Tibial nerve (tissue), 4 donors: ENCODE measurements around the gene GDF7. TPM values are rescaled to one million over a fixed set of nuclear protein-coding genes. Genes with fewer than 3 reads are reported as not detected.
A peak's percentile ranks its signal among the peaks of the same experiment; 100 is the strongest.

Experiments used
- DNase-seq, 2 donors: peaks; one replicate each; pipeline ENCODE4 v3.0.0-alpha.2; 2019; ENCODE audit warnings: low spot score in 2 of 2
- H3K27ac ChIP-seq, 4 donors: fragments of 200-600 bp; sonication (generic) in 3 of 4; one replicate each; pipeline ENCODE4 v1.5.1; 2017 to 2019; ENCODE audit warnings: mild to moderate bottlenecking in 1 of 4
- H3K27me3 ChIP-seq, 2 donors: fragments of 200-600 bp; sonication (generic) in 1 of 2; one replicate each; pipeline versions ENCODE4 v1.5.1 to v1.6.0; 2017 to 2019
- H3K36me3 ChIP-seq, 3 donors: fragments of 200-600 bp; sonication (generic); one replicate each; pipeline ENCODE4 v1.5.1; 2018 to 2019
- H3K4me1 ChIP-seq, 4 donors: fragments of 200-600 bp; sonication (generic) in 3 of 4; one replicate each; pipeline ENCODE4 v1.5.1; 2017 to 2019
- H3K4me3 ChIP-seq, 4 donors: fragments of 200-600 bp; sonication (generic) in 3 of 4; one replicate each; pipeline ENCODE4 v1.5.1; 2017 to 2019; ENCODE audit warnings: mild to moderate bottlenecking in 1 of 4, moderate library complexity in 1 of 4
- H3K9me3 ChIP-seq, 4 donors: fragments of 200-600 bp; sonication (generic) in 3 of 4; one replicate each; pipeline ENCODE4 v1.5.1; 2017 to 2019
- EP300 ChIP-seq, 2 donors: sonication (generic); formaldehyde crosslinking; IDR thresholded peaks; one replicate each; pipeline ENCODE4 v1.6.1; 2017; ENCODE audit warnings: antibody characterized with exemption in 2 of 2, mild to moderate bottlenecking in 1 of 2
- POLR2A ChIP-seq, 2 donors: fragments of 450-650 bp; IDR thresholded peaks; one replicate each; pipeline ENCODE4 v1.6.1; 2017; ENCODE audit warnings: antibody characterized with exemption in 2 of 2, mild to moderate bottlenecking in 2 of 2, moderate library complexity in 2 of 2
- WGBS, 2 donors: methylation state at CpG; one replicate each; pipeline ENCODE4 v1.1.5; 2018; 5-methylcytosine and 5-hydroxymethylcytosine counted together
- total RNA-seq, 4 donors: library from RNA; depleted of rRNA; stranded (reverse); fragments of >200 nt; gene quantifications; one replicate each; pipeline ENCODE4 v1.1.0, GENCODE V29; 2016
- TF ChIP-seq, protein P1 (sequence below), 5 experiments: fragments of 200-600 bp in 3 of 5; fragments of 450-650 bp in 2 of 5; sonication (generic) in 3 of 5; IDR thresholded peaks; one replicate each; pipeline ENCODE4 v1.5.1; 2016 to 2019; ENCODE audit warnings: antibody characterized with exemption in 5 of 5, mild to moderate bottlenecking in 3 of 5, moderate library complexity in 2 of 5

GDF7 gene
- total RNA-seq, 4 donors from 2014 or later, result 6.3 to 20.0 (median 16.6) TPM

DNA sequence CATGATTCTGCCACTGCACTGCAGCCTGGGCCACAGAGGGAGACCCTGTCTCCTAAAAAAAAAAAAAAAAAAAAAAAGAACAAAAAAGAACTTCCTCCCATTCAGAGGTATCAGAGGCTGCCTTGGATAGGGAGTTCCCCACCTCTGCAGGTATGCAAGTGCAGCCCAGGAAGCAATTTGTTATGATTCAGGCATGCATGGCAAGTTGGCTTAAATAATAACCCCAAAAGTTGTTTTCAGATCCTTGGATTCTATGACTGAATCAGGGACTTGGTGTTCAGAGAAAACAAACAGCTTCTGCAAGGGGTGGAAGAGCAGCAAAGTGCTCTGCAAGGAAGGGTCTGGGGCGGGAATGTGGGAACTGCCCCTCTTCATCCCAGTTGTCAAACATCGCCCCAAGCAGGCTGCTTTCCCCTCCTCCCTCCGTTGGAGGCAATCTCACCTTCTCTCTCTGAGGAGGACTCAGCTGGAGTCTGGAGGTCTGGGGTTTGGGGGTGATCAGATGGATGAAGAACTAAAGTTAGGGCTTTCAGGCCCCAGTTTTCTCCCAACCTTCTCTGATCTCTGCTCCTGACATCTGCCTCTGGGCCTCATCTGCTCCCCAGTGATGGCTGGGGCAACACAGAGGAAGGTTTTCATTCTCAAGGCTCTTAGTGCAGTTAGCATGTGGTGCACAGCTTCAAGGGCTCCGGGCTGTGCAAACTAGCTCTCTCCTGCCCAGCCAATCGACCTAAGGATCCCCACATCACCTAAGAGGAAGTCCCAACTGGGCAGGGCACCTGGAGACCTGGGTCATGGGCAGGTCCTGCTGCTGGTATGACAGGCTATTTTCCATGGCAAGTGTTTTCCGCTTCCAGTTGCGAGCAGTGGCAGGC lies 3.5 kb upstream of the GDF7 start:
- TF ChIP-seq, protein P1, sequence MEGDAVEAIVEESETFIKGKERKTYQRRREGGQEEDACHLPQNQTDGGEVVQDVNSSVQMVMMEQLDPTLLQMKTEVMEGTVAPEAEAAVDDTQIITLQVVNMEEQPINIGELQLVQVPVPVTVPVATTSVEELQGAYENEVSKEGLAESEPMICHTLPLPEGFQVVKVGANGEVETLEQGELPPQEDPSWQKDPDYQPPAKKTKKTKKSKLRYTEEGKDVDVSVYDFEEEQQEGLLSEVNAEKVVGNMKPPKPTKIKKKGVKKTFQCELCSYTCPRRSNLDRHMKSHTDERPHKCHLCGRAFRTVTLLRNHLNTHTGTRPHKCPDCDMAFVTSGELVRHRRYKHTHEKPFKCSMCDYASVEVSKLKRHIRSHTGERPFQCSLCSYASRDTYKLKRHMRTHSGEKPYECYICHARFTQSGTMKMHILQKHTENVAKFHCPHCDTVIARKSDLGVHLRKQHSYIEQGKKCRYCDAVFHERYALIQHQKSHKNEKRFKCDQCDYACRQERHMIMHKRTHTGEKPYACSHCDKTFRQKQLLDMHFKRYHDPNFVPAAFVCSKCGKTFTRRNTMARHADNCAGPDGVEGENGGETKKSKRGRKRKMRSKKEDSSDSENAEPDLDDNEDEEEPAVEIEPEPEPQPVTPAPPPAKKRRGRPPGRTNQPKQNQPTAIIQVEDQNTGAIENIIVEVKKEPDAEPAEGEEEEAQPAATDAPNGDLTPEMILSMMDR (IDR thresholded peaks at IDR 0.05), result no peak
- no peak for TF ChIP-seq EP300 (IDR thresholded peaks at IDR 0.05)
- TF ChIP-seq POLR2A (IDR thresholded peaks at IDR 0.05), result no peak
- Histone ChIP-seq H3K9me3 (no peaks in the 10 kb centered on the region), H3K27me3 (peaks cover 0 to 89% of the 10 kb centered on the region in 2 donors), H3K4me3 (no peak overlapping the region), H3K27ac (no peak overlapping the region), H3K36me3 (no peaks in the 10 kb centered on the region), H3K4me1 (peaks cover 0 to 38% (median 16%) of the 10 kb centered on the region in 4 donors)
- no peak for DNase-seq
- 43 to 52% methylated on average over 7 of the region's 7 CpGs for WGBS, 2 donors

DNA sequence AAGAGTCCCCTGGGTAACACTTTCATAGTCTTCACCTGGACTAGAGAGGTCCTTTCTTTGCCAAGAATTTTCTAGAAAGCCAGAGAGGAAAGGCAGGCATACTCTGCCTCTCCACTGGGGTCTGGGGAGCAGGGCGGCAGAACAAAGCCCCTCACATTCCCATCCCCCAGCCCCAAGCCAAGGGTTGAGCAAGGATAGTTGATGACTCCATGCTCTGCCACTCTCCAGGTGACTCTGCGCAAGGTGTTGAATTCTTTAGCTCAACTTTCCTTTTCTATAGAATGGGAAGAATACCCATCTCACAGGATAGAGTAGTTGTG lies 2.9 kb upstream of the GDF7 start:
- Histone ChIP-seq H3K27ac (no peak overlapping the region), H3K9me3 (no peaks in the 10 kb centered on the region), H3K27me3 (peaks cover 0 to 92% of the 10 kb centered on the region in 2 donors), H3K4me3 (no peak overlapping the region), H3K4me1 (peaks cover 0 to 39% (median 16%) of the 10 kb centered on the region in 4 donors), H3K36me3 (no peaks in the 10 kb centered on the region)
- DNase-seq, result no peak
- TF ChIP-seq, protein P1 (IDR thresholded peaks at IDR 0.05), result no peak
- TF ChIP-seq EP300 (IDR thresholded peaks at IDR 0.05), result no peak
- no peak for TF ChIP-seq POLR2A (IDR thresholded peaks at IDR 0.05)
- WGBS, 2 donors, result 69 to 83% methylated on average over 2 of the region's 2 CpGs

DNA sequence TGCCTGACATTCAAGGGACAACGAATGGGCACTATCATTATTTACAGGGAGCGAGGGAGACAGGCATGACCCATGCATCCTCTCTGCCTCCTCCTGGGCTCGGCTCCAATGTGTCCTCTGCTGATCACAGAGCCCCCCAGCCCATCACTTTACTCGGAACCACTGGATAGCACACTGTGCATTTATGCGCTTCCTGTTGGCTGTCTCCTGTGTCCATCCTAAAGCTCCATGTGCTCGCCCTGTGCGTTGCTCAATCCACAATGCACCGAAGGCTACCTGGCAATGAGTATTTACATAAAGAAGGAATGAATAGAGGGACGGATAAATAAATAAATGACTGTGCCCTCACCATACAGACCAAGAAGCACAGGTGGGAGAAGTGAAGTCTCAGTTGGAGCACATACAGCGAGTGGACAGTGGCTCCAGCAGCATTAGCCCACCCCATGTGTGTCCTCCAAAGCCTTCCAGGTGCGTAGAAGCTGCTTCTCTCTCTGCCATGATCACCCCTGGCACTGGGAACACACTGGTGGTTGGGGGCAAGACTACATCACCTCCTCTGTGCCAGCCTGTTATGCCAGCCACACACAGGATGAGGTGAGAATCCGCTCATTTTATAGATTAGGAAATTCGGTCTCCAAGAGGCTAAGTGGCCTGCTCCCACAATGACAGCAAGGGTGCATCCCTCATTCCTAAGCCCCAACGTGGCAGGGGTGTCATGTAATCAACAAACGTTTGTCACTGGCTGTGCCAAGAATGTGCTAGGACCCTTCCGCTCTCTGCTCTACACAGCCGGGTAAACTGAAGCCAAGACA lies 2.3 kb upstream of the GDF7 start:
- Histone ChIP-seq H3K27me3 (peaks cover 0 to 93% of the 10 kb centered on the region in 2 donors), H3K4me3 (no peak overlapping the region), H3K9me3 (no peaks in the 10 kb centered on the region), H3K27ac (no peak overlapping the region), H3K36me3 (no peaks in the 10 kb centered on the region), H3K4me1 (peaks cover 0 to 45% (median 16%) of the 10 kb centered on the region in 4 donors)
- DNase-seq, result no peak
- 35 to 46% methylated on average over 17 of the region's 17 CpGs for WGBS, 2 donors
- TF ChIP-seq EP300 (IDR thresholded peaks at IDR 0.05) (no peak), POLR2A (IDR thresholded peaks at IDR 0.05) (no peak)
- TF ChIP-seq, protein P1 (IDR thresholded peaks at IDR 0.05), result no peak

DNA sequence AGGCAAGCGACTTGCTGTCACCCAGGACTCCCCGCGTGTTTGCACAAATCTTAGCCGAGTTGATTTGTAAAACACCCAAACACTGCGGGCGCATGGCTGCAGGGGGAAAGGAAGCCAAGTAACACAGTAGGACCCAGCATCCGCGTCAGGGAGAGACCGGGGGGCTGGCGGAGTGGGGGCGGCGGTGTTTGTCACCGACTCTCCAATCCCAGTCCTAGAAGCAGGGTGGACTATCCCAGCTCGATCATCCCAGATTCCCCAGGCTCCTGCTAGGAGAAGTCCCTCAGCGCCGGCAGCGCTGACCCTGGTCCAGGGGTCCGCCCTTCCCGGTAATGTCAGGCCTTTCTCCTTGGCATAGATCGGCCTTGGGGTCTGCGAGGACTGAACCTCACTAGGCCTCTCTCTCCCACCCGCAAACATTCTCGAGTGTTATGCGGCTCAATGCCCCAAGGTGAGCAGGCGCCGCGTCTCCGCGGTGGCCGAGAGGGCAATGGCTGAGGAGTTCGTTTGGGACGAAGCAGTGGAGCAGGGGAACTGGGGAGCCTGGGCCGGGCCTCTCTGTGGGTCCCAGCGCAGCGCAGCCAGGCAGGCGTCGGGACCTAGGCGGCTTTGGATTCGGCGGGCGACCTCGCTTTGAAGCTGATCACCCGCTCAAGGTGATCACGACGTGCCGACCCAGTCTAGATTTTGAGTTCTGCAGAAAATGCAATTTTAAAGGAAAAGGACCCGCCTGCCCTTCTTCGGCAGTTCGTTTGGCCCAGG lies 1.5 kb upstream of the GDF7 start:
- Histone ChIP-seq H3K4me3 (peak overlapping the region; percentile 37 to 61 (median 47)), H3K4me1 (peaks cover 0 to 52% (median 16%) of the 10 kb centered on the region in 4 donors), H3K27ac (peak overlapping the region in 1 of 4 donors; percentile 57), H3K36me3 (no peaks in the 10 kb centered on the region), H3K27me3 (peaks cover 0 to 95% of the 10 kb centered on the region in 2 donors), H3K9me3 (no peaks in the 10 kb centered on the region)
- WGBS, 2 donors, result 8 to 12% methylated on average over 47 to 48 of the region's 49 CpGs
- no peak for DNase-seq
- TF ChIP-seq POLR2A (IDR thresholded peaks at IDR 0.05) (no peak), EP300 (IDR thresholded peaks at IDR 0.05) (no peak)
- TF ChIP-seq, protein P1 (IDR thresholded peaks at IDR 0.05), result no peak
